Epithelial cell of proximal tubule (primary cell): Measurements from ENCODE around the gene TCEAL9. TPM values are rescaled to one million over a fixed set of nuclear protein-coding genes. Genes with fewer than 3 reads are reported as not detected.
A peak's percentile ranks its signal among the peaks of the same experiment; 100 is the strongest.
"Not testable (repeated sequence)": the region's sequence is repeated elsewhere in the genome, so short reads cannot be mapped to it uniquely, and the experiment has no call there.

Source experiments
- DNase-seq: peaks from one replicate; pipeline ENCODE4 v3.0.0-alpha.2; 2011; ENCODE audit warnings: low read depth
- H3K4me3 ChIP-seq: 2 replicates; pipeline ENCODE4 v1.5.1; 2011; ENCODE audit warnings: low read depth, mild to moderate bottlenecking, low read length
- total RNA-seq: library from RNA; depleted of rRNA; stranded (reverse); fragments of >200 nt; gene quantifications from 2 replicates; pipeline ENCODE4 v1.2.3, GENCODE V29; 2015
- TF ChIP-seq, protein P1 (sequence below): conservative IDR thresholded peaks from 2 replicates; pipeline ENCODE4 v1.5.1; 2012; ENCODE audit warnings: low read depth, mild to moderate bottlenecking, low read length

The TCEAL9 gene
- total RNA-seq, 1 donor from 2014 or later, result 161 TPM

DNA sequence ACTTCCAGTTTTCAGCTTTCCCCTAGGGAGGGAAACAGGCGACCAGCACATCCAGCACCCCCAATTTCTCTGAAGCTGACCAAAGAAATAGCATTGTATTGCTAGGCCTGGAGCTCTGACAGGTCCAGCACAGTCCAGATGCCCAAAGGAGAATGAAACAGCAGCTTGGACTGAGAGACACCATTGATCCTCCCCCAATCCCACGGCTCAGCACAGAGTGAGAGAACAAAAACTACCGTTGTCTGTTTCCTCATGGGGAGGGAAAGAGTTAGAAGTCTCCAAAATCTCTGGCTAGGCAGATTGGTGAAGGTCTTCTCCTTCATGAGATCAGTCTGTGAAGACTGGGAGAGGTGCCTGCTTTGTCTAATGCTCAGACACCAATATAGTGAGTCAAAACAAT is 17.6 kb upstream of the TCEAL9 start:
- no peak overlapping the region for H3K4me3 ChIP-seq
- no peak for DNase-seq
- TF ChIP-seq, protein P1, sequence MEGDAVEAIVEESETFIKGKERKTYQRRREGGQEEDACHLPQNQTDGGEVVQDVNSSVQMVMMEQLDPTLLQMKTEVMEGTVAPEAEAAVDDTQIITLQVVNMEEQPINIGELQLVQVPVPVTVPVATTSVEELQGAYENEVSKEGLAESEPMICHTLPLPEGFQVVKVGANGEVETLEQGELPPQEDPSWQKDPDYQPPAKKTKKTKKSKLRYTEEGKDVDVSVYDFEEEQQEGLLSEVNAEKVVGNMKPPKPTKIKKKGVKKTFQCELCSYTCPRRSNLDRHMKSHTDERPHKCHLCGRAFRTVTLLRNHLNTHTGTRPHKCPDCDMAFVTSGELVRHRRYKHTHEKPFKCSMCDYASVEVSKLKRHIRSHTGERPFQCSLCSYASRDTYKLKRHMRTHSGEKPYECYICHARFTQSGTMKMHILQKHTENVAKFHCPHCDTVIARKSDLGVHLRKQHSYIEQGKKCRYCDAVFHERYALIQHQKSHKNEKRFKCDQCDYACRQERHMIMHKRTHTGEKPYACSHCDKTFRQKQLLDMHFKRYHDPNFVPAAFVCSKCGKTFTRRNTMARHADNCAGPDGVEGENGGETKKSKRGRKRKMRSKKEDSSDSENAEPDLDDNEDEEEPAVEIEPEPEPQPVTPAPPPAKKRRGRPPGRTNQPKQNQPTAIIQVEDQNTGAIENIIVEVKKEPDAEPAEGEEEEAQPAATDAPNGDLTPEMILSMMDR, result no peak

DNA sequence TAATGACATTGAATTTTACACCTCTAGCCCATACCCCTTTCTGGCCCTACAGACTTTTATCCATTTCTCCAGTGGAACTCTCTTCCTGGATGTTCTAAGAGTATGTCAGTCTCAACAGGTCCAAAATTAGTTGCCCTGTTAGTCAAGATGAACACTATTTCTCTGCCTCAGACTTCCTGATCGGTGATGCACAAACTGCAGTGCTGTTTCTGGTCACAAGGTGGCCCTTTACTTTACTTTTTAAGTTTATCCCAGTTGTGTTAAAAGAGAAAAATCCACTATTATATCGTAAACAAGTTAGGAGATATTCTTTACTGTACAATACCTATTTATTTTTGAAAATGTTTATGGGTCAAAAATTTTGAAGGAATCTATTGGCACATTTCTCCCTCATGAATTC is 13.2 kb upstream of the TCEAL9 start:
- no peak for DNase-seq
- TF ChIP-seq, protein P1, result peak; percentile 67
- H3K4me3 ChIP-seq, result no peak overlapping the region

DNA sequence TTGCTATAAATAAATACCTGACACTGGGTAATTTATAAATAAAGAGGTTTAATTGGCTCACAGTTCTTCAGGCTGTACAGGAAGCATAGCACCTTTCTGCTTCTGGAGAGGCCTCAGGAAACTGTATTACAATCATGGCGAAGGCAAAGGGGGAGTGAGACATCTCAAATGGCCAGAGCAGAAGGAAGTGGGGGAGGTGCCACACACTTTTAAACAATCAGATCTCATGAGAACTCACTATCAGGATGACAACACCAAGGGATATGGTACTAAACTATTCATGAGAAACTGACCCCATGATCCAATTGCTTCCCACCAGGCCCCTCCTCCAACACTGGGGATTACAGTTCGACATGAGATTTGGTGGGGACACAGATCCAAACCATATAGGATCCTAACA is 11.7 kb upstream of the TCEAL9 start:
- H3K4me3 ChIP-seq, result no peak overlapping the region
- TF ChIP-seq, protein P1, result no peak
- DNase-seq, result no peak

DNA sequence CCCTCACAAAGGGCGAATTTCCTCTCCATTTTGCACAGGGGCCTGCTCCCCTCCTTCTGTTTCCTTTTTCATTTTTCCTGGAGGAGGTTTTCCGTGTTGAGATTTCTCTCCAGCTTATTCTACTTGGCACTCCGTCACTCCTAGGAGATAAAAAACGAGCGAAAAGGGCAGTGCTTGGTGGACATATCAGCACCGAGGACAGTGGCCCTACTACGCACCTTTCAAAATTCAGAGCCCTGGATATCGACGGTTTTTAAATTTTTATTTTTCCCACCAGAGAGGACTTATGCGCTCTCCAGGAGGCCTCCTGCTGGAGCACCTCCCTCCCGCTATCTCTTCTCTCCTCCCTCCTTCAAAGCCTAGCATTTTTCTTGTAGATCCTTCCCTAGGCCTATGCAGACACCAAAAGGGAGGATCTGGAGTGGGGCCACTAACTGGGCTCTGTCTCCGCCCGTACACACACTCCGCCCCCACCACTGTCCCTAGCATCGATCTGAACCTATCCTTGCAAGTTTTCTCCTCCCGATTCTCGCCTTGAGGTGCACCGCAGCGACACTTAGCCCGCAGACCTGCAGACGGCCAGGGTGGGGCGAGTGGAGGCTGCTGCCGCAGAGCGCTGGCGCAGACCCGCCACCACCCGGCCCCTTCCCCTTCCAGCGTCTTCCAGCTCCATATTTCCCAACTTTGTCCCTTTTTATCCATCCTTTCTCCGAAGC is 8.5 kb upstream of the TCEAL9 start:
- no peak for DNase-seq
- H3K4me3 ChIP-seq, result no peak overlapping the region
- TF ChIP-seq, protein P1, result no peak

DNA sequence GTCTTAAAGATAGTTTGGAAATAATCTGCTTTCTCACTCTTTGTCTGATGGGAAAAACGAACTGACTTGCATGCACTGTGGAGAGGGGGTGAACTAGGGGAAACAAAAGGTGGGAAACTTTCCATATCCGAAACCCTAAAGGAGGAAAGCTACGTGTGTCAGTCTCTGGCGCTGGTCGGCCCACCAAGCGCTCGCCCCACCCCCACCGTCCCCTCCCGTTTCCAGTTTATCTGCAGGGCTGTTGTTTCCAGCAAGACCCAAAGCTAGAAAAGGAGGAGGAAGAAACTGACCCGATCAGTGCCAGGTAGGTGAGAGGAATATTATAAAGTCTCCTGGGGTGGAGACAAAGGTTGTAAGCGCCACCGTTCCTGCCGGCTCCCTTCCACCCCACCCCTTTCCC is 552 bp downstream of the TCEAL9 start:
- peak overlapping the region; percentile 85 for H3K4me3 ChIP-seq
- TF ChIP-seq, protein P1, result no peak
- DNase-seq, result no peak

DNA sequence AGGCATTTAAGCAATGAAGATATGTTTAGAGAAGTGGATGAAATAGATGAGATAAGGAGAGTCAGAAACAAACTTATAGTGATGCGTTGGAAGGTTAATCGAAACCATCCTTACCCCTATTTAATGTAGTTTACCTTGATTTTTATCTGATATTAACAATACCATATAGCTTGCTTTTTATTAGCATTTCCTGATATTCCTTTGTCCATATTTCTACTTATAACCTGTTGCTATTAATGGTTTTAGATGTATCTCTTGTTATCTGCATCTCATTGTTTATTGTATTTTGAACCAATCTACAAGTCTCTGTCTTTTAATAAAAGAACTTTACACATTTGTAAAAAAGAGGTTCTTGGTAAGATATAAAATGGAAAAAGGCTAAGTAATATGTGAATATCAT is 1.6 kb downstream of the TCEAL9 start:
- TF ChIP-seq, protein P1, result no peak
- DNase-seq, result no peak
- H3K4me3 ChIP-seq, result peak overlapping the region; percentile 85

DNA sequence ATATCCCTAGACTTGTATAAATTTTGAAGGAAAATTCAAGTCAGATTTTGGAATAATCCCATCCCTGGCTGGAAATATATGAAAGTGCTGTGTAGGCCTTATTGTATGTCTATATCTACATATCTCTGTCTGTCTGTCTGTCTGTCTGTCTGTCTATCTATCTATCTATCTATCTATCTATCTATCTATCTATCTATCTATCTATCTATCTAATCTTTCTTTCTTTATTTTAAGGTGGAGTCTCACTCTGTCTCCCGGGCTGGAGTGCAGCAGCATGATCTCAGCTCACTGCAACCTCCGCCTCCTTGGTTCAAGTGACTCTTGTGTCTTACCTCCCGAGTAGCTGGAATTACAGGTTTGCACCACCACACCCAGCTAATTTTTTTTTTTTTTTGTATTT is 3.3 kb downstream of the TCEAL9 start:
- not testable (repeated sequence) for DNase-seq, H3K4me3 ChIP-seq

DNA sequence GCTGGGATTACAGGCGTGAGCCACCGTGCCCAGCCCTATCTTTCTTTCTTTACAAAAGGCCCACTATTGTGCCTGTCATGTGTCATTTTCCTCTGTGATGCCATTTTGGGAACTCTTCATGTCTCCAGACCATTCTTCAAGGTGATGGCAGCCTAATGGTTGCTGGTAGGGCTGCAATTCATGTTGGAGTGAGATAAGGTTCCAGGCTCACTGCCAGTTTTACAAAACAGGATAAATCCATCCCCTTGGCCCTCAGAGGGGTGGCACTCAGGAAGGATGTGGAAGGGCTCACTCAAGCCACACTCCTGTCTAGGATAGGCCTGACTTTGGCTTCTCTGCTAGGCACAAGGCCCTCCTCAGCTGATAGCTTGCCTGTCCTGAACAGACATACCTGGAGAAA is 3.8 kb downstream of the TCEAL9 start:
- H3K4me3 ChIP-seq, result no peak overlapping the region
- TF ChIP-seq, protein P1, result no peak
- no peak for DNase-seq
